GM12875 (cell line): ENCODE results near the gene TRAPPC2B.
A peak's percentile ranks its signal among the peaks of the same experiment; 100 is the strongest.
"Not testable (repeated sequence)": the region's sequence is repeated elsewhere in the genome, so short reads cannot be mapped to it uniquely, and the experiment has no call there.

Experiments
- H3K4me3 ChIP-seq: one replicate; pipeline ENCODE4 v1.5.1; 2011; ENCODE audit warnings: low read depth, low read length, control low read depth
- CTCF ChIP-seq: IDR thresholded peaks from 2 replicates; pipeline ENCODE4 v1.5.1; 2011; ENCODE audit warnings: low read depth, mild to moderate bottlenecking, control low read depth, inconsistent platforms, low read length, moderate library complexity, borderline replicate concordance; ENCODE audit not compliant: insufficient read depth

Gene TRAPPC2B

GRCh38 chr19:57363688-57364181, 384 bp downstream of the TRAPPC2B start:
- TF ChIP-seq CTCF = no peak

GRCh38 chr19:57366776-57367175, 3.4 kb downstream of the TRAPPC2B start:
- H3K4me3 ChIP-seq = no peak overlapping the region
- no peak for TF ChIP-seq CTCF

More at GRCh38 chr19:57363688-57364181, 384 bp downstream of the TRAPPC2B start:
- peak overlapping the region; percentile 78 for H3K4me3 ChIP-seq

DNA sequence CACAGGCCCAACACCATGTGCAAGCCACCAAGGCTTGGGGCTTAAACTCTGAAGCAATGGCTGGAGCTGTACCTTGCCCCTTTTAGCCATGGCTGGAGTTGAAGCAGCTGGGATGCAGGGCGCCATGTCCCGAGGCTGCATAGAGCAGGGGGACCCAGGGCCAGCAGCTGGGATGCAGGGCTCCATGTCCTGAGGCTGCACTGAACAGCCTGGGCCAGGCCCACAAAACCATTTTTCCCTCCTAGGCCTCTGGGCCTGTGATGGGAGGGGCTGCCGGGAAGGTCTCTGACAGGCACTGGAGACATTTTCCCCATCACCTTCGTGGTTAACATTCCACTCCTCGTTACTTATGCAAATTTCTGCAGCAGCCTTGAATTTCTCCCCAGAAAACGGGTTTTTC, 10.8 kb downstream of the TRAPPC2B start:
- no peak overlapping the region for H3K4me3 ChIP-seq
- no peak for TF ChIP-seq CTCF

- not testable (repeated sequence) for H3K4me3 ChIP-seq
These were observed 11.3 kb downstream of the TRAPPC2B start for GRCh38 chr19:57374647-57375046.

DNA sequence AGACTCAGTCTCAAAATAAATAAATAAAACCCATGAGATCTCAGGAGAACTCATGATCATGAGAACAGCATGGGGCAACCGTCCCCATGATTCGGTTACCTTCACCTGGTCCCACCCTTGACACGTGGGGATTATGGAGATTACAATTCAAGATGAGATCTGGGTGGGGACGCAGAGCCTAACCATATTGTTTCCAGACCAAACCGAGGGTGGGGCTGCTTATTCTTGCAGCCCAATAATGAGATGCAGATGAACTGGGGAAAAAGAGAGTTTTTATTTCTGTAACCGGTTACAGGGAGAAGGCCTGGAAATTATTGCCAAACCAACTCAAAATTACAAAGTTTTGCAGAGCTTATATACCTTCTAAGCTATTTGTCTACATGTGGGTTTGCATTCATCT, 12.8 kb downstream of the TRAPPC2B start:
- no peak for TF ChIP-seq CTCF

GRCh38 chr19:57377498-57378146, 14.3 kb downstream of the TRAPPC2B start:
- H3K4me3 ChIP-seq = no peak overlapping the region
- TF ChIP-seq CTCF = no peak

More for the DNA sequence above, 12.8 kb downstream of the TRAPPC2B start:
- H3K4me3 ChIP-seq = no peak overlapping the region

- no peak for TF ChIP-seq CTCF
- no peak overlapping the region for H3K4me3 ChIP-seq
These were observed 17.6 kb downstream of the TRAPPC2B start for GRCh38 chr19:57380923-57381322.
